K562 (cell line): ENCODE results near the gene PPP1R10. TPM values are rescaled to one million over a fixed set of nuclear protein-coding genes. Genes with fewer than 3 reads are reported as not detected.

ENCODE experiments used
- ATAC-seq: fragments of 200-7000 bp; cut with Tn5 transposase; 3 replicates; pipeline ENCODE4 v1.9.1; 2020; ENCODE audit warnings: moderate library complexity
- BruUV-seq: library from RNA; stranded (reverse); fragments of 400-500 nt; replicated peaks from 2 replicates; lab custom pipeline; 2021; lab: Mats Ljungman, UMichigan
- CTCF ChIA-PET: fragments of 300-600 bp; formaldehyde crosslinking; extraction: SDS; loops from one replicate; lab custom pipeline; 2021; ENCODE audit warnings: low intra/inter-chr PET ratio; lab: Yijun Ruan, JAX
- POLR2A ChIA-PET: fragments of 300-600, 350-650 bp; sonication (Branson Sonifier 250); formaldehyde crosslinking; extraction: SDS; loops from one replicate; lab custom pipeline; 2021; ENCODE audit warnings: antibody characterized with exemption, inconsistent platforms; lab: Yijun Ruan, JAX
- DNase-seq, 4 experiments: peaks; one replicate each; pipeline versions ENCODE4 v3.0.0 to v3.0.0-alpha.2; 2011 to 2018; ENCODE audit warnings: low spot score in 3 of 4, mixed read lengths in 3 of 4; ENCODE audit errors: extremely low read depth in 1 of 4
- FAIRE-seq: peaks from 2 replicates; lab custom pipeline; 2011; peaks lifted over from hg19 to GRCh38; lab: Jason Lieb, UNC
- H2AFZ ChIP-seq: 2 replicates; pipeline ENCODE4 v1.6.0; 2011; ENCODE audit warnings: low read depth, low read length, control low read depth, inconsistent platforms
- H3K27ac ChIP-seq: fragments of 200-600 bp; 3 replicates; pipeline ENCODE4 v1.8.0; 2011; ENCODE audit warnings: low read depth, mild to moderate bottlenecking, control low read depth, inconsistent platforms, low read length, moderate library complexity, mixed read lengths; ENCODE audit errors: extremely low read depth
- H3K27me3 ChIP-seq, 2 experiments: fragments of 300-600 bp in 1 of 2; 2 replicates in 1 of 2; 3 replicates in 1 of 2; pipeline versions ENCODE4 v1.6.0 to v1.8.0; 2011; ENCODE audit warnings: inconsistent platforms in 2 of 2, low read length in 2 of 2, mild to moderate bottlenecking in 1 of 2, mixed read lengths in 1 of 2, moderate library complexity in 1 of 2; ENCODE audit not compliant: control insufficient read depth in 2 of 2, insufficient read depth in 2 of 2
- H3K36me3 ChIP-seq: fragments of 300-600 bp; 3 replicates; pipeline ENCODE4 v1.8.0; 2011; ENCODE audit warnings: mild to moderate bottlenecking, low read length, inconsistent platforms; ENCODE audit not compliant: control insufficient read depth, insufficient read depth
- H3K4me1 ChIP-seq, 2 experiments: fragments of 200-600 bp in 1 of 2; replicated peaks in 1 of 2; 2 replicates in 1 of 2; 3 replicates in 1 of 2; pipeline versions ENCODE4 v1.5.1 to v1.8.0; 2011; ENCODE audit warnings: inconsistent platforms in 2 of 2, low read length in 2 of 2, mild to moderate bottlenecking in 1 of 2, mixed read lengths in 1 of 2, moderate library complexity in 1 of 2; ENCODE audit not compliant: control insufficient read depth in 2 of 2, insufficient read depth in 2 of 2
- H3K4me2 ChIP-seq: 2 replicates; pipeline ENCODE4 v1.6.1; 2011; ENCODE audit warnings: low read length, control low read depth, inconsistent platforms, mixed read lengths; ENCODE audit not compliant: insufficient read depth
- H3K4me3 ChIP-seq: fragments of 200-600 bp; sonication (generic), shearing (Covaris generic); 2 replicates; pipeline ENCODE4 v1.5.1; 2016; ENCODE audit warnings: control low read depth, inconsistent platforms
- H3K79me2 ChIP-seq: fragments of 200-600 bp; 3 replicates; pipeline ENCODE4 v1.8.0; 2011; ENCODE audit warnings: low read length, inconsistent platforms; ENCODE audit not compliant: control insufficient read depth, insufficient read depth
- H3K9ac ChIP-seq, 2 experiments: 2 replicates each; pipeline versions ENCODE4 v1.6.0 to v1.6.1; 2011; ENCODE audit warnings: low read depth in 2 of 2, low read length in 2 of 2, control low read depth in 1 of 2, inconsistent platforms in 1 of 2, mild to moderate bottlenecking in 1 of 2, mixed read lengths in 1 of 2; ENCODE audit not compliant: insufficient read depth in 1 of 2
- H3K9me1 ChIP-seq: one replicate; pipeline ENCODE4 v1.6.0; 2011; ENCODE audit warnings: inconsistent platforms, mild to moderate bottlenecking, low read length, moderate library complexity; ENCODE audit not compliant: control insufficient read depth, insufficient read depth
- H3K9me3 ChIP-seq: replicated peaks from 2 replicates; pipeline ENCODE4 v1.5.1; 2011; ENCODE audit warnings: low read depth, low read length, inconsistent platforms; ENCODE audit not compliant: control insufficient read depth, insufficient read depth
- H4K20me1 ChIP-seq: replicated peaks from 2 replicates; pipeline ENCODE4 v1.6.1; 2011; ENCODE audit warnings: low read length, inconsistent platforms, mixed read lengths; ENCODE audit not compliant: control insufficient read depth, insufficient read depth
- KDM4B ChIP-seq, 2 experiments: fragments of 450-650 bp in 1 of 2; sonication (generic) in 1 of 2; IDR thresholded peaks; 2 replicates each; pipeline ENCODE4 v1.6.1; 2016 to 2017; ENCODE audit warnings: borderline replicate concordance in 2 of 2, antibody characterized with exemption in 1 of 2, low read depth in 1 of 2, mild to moderate bottlenecking in 1 of 2
- NELFE ChIP-seq: IDR thresholded peaks from 2 replicates; pipeline ENCODE4 v1.6.1; 2011; ENCODE audit warnings: mild to moderate bottlenecking; ENCODE audit not compliant: insufficient read depth, insufficient read length
- NR4A1 ChIP-seq, 2 experiments: fragments of 250-450 bp in 1 of 2; fragments of 450-650 bp in 1 of 2; sonication (Bioruptor Pico) in 1 of 2; IDR thresholded peaks; 2 replicates each; pipeline versions ENCODE4 v1.4.0 to v1.6.1; 2016 to 2020; ENCODE audit warnings: mild to moderate bottlenecking in 2 of 2, missing compliant biosample characterization in 1 of 2, missing genetic modification characterization in 1 of 2, moderate library complexity in 1 of 2
- SREBF1 ChIP-seq: fragments of 150-350 bp; IDR thresholded peaks from 2 replicates; pipeline ENCODE4 v1.6.1; 2014; ENCODE audit warnings: antibody characterized with exemption, low read depth, low read length, borderline replicate concordance
- TSC22D4 ChIP-seq: fragments of 450-650 bp; IDR thresholded peaks from 2 replicates; pipeline ENCODE4 v1.6.1; 2016; ENCODE audit warnings: missing genetic modification characterization, missing biosample characterization, control low read depth
- WGBS: fragments of 100-300 bp; shearing (Covaris generic); methylation state at CpG from one replicate; pipeline ENCODE4 v1.1.6; 2016; ENCODE audit warnings: low coverage, mixed read lengths; ENCODE audit not compliant: insufficient coverage; ENCODE audit errors: missing lambda C conversion rate; 5-methylcytosine and 5-hydroxymethylcytosine counted together
- in situ Hi-C: fragments of 300-500 bp; cut with MboI; formaldehyde crosslinking; loops from 4 replicates; pipeline ENCODE4 v1.15.0; 2018; ENCODE audit warnings: inconsistent platforms, mixed read lengths
- intact Hi-C: fragments of 100-400 bp; cut with micrococcal nuclease; formaldehyde crosslinking; loops from 2 replicates; pipeline ENCODE4 v1.14.2; 2022
- polyA plus RNA-seq, 8 experiments: library from polyadenylated mRNA; depleted of rRNA in 4 of 8; stranded (reverse) in 5 of 8; unstranded in 3 of 8; fragments of >200 nt; fragmentation: Nextera tagmentation in 2 of 8; fragmentation: Illumina TruSeq in 1 of 8; extraction: Ambion mirVana in 2 of 8; extraction: Trizol in 1 of 8; gene quantifications; 2 replicates each; pipeline versions ENCODE4 v1.2.1 to v1.2.3, GENCODE V29; 2011 to 2014; ENCODE audit warnings: inconsistent platforms in 1 of 8, missing spikeins in 1 of 8
- total RNA-seq, 7 experiments: library from RNA; depleted of rRNA in 6 of 7; stranded (reverse); fragments of >200 nt in 6 of 7; fragmentation: Illumina TruSeq in 2 of 7; extraction: Trizol in 2 of 7; gene quantifications; 2 replicates each; pipeline versions ENCODE4 v1.2.1 to v1.2.3, GENCODE V29; 2011 to 2021; ENCODE audit warnings: low replicate concordance in 1 of 7
- TF ChIP-seq, protein P1 (sequence below): sonication (generic); formaldehyde crosslinking; IDR thresholded peaks from 2 replicates; pipeline ENCODE4 v1.8.0; 2022; ENCODE audit warnings: mild to moderate bottlenecking, missing genetic modification reagents
- TF ChIP-seq, protein P2 (sequence below), 2 experiments: fragments of 450-650 bp; conservative IDR thresholded peaks; 2 replicates each; pipeline ENCODE4 v1.6.1; 2017; ENCODE audit warnings: mild to moderate bottlenecking in 2 of 2, moderate library complexity in 2 of 2
- TF ChIP-seq, protein P3 (sequence below): fragments of 250-450 bp; sonication (Bioruptor Pico); IDR thresholded peaks from 2 replicates; pipeline ENCODE4 v1.5.1; 2021; ENCODE audit warnings: mild to moderate bottlenecking
- TF ChIP-seq, protein P4 (sequence below): fragments of 450-650 bp; conservative IDR thresholded peaks from 2 replicates; pipeline ENCODE4 v1.6.1; 2016; ENCODE audit warnings: missing genetic modification characterization, low read depth, mild to moderate bottlenecking, missing compliant biosample characterization, moderate library complexity

The PPP1R10 gene
- total and polyA plus RNA-seq, 9 of the 15 experiments (the other 6 are each of a cell fraction or from before 2014, with no cell fraction given) = 14.1 to 65.5 (median 32.6) TPM

DNA sequence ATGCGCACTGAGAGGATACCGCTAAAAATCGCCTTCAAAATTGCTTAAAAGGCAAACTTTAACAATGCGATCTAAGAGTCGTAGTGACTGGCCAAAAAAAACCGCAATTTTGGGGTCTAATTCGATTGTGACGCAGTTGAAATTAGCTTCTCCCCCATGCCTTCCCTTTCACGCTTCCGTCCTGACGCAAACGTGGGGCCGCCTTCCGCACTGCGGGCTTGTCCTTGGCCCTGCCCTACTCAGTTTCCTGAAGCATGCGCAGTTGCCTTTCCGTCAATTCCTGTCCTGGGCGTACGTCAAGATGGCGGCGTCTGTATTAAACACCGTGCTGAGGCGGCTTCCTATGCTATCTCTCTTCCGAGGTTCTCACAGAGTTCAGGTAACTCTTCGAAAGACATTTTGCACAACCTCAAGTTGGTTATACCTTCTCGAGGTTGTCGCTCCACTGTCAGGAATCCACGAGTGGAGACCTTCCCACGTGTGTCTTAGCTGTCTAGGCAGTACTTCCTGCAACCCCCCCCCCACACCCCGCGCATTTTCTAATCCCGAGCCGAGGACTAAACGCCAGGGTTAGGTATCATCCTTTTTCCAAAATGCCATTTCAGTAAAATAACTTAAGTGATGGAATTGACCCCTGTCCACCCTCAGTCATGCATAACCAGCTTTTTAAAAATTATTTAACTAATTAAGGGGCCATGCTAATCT lies 674 bp upstream of the PPP1R10 start, which contains the start of gene MRPS18B (continued):
- TF ChIP-seq NR4A1 (CRISPR knock-in tag; IDR thresholded peaks at IDR 0.05) (no peak), NR4A1 (tag; IDR thresholded peaks at IDR 0.05) (peak; percentile 37), NELFE (no peak)
- TF ChIP-seq, protein P1, sequence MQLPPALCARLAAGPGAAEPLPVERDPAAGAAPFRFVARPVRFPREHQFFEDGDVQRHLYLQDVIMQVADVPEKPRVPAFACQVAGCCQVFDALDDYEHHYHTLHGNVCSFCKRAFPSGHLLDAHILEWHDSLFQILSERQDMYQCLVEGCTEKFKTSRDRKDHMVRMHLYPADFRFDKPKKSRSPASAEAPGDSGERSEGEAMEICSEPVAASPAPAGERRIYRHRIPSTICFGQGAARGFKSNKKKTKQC (CRISPR knock-in tag) = no peak

DNA sequence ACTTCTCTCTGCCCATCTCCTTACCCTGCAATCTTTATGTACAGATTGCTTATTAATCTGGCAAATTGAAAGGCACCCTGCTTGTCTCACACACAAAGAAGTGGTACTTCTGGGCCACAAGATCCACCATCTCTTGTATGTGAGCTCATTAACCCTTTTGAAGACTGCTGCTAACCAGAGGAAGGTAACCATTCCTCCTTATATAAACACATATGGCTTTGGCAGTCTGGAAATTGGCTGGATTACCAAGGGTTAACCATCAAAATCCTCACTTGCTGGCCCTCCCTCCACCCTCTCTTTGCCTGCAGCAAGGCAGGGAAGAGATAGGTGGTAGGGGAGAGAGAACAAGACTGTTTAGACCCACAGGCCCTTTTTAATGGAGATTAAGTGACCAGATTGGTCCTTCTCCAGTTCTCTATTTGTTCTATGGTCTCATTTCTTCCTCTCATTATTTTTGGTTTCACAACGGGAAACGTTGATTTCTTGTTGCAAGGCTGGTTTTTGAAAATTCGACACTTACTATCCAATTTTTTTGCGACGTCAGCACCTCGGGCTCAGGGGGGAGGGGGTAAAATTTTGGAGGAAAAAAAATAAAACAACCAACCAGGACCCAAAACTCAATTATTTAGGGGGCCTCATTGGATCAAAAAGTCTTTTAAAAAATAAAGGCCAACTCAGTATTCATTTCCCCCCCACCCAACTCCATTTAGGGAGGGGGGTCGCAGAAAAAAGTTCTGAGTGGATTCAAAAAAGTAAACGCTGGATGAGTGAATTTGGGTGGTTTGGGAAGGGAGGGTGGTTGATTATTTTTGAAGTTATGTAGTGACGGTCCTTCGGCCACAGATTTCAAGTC lies 859 bp downstream of the PPP1R10 start:
- no peaks in the 10 kb centered on the region for H3K9me3 ChIP-seq
- peak overlapping the region; percentile 95 for H3K27ac ChIP-seq
- peak overlapping the region; percentile 68 for H3K4me3 ChIP-seq
- DNase-seq (peak in 3 of 4 experiments; percentile 43 to 50 (median 47)), FAIRE-seq (no peak), ATAC-seq (peak; percentile 14)
- intact Hi-C loops = loop anchor here (2.0 to 5.0 kb wide), 3 partner anchors 31 to 211 kb away; partner anchors contain the start of genes C6orf136 and DHX16
- WGBS = 1% methylated on average over 10 of the region's 10 CpGs
- no peak overlapping the region for H2AFZ ChIP-seq
- ChIA-PET POLR2A (interaction anchor here (0.6 to 4.8 kb wide), 63 partner anchors 8 to 1211 kb away, joined by 3 to 310 read pairs (median 6); partner anchors contain the start of genes ABCF1, ATAT1, C6orf136 and DHX16), CTCF (no interaction called here)
- H3K4me1 ChIP-seq = peaks cover 4 to 26% of the 10 kb centered on the region in 2 experiments; a peak in 4 of 5 replicates
- peaks cover 69% of the 10 kb centered on the region for H3K36me3 ChIP-seq
- in situ Hi-C loops = no loop called here
- no TSS peak for BruUV-seq
- peak overlapping the region; percentile 91 to 99 for H3K9ac ChIP-seq
- H3K9me1 ChIP-seq = no peaks in the 10 kb centered on the region
- peaks cover 82% of the 10 kb centered on the region for H3K79me2 ChIP-seq
- peak overlapping the region; percentile 99 for H3K4me2 ChIP-seq
- no peaks in the 10 kb centered on the region for H3K27me3 ChIP-seq
- peaks cover 8% of the 10 kb centered on the region; the same call in 1 of the 2 replicates for H4K20me1 ChIP-seq
- TF ChIP-seq, protein P2, sequence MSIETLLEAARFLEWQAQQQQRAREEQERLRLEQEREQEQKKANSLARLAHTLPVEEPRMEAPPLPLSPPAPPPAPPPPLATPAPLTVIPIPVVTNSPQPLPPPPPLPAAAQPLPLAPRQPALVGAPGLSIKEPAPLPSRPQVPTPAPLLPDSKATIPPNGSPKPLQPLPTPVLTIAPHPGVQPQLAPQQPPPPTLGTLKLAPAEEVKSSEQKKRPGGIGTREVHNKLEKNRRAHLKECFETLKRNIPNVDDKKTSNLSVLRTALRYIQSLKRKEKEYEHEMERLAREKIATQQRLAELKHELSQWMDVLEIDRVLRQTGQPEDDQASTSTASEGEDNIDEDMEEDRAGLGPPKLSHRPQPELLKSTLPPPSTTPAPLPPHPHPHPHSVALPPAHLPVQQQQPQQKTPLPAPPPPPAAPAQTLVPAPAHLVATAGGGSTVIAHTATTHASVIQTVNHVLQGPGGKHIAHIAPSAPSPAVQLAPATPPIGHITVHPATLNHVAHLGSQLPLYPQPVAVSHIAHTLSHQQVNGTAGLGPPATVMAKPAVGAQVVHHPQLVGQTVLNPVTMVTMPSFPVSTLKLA (conservative IDR thresholded peaks at IDR 0.05) = peak in 1 of 2 experiments; percentile 10; a peak in 1 of 4 replicates
- TF ChIP-seq KDM4B (IDR thresholded peaks at IDR 0.05; ENCODE audit: borderline replicate concordance in 2 of 2, low read depth in 1 of 2) = no peak
- TF ChIP-seq, protein P3, sequence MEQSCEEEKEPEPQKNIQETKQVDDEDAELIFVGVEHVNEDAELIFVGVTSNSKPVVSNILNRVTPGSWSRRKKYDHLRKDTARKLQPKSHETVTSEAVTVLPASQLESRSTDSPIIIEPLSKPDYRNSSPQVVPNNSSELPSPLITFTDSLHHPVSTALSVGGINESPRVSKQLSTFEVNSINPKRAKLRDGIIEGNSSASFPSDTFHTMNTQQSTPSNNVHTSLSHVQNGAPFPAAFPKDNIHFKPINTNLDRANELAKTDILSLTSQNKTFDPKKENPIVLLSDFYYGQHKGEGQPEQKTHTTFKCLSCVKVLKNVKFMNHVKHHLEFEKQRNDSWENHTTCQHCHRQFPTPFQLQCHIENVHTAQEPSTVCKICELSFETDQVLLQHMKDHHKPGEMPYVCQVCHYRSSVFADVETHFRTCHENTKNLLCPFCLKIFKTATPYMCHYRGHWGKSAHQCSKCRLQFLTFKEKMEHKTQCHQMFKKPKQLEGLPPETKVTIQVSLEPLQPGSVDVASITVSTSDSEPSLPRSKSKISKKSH (CRISPR knock-in tag) = no peak
- TF ChIP-seq SREBF1 = no peak
- no peak for TF ChIP-seq TSC22D4 (tag)
- TF ChIP-seq, protein P4, sequence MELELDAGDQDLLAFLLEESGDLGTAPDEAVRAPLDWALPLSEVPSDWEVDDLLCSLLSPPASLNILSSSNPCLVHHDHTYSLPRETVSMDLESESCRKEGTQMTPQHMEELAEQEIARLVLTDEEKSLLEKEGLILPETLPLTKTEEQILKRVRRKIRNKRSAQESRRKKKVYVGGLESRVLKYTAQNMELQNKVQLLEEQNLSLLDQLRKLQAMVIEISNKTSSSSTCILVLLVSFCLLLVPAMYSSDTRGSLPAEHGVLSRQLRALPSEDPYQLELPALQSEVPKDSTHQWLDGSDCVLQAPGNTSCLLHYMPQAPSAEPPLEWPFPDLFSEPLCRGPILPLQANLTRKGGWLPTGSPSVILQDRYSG = no peak
